Limb (tissue), 2 donors: ENCODE measurements around the gene SORL1.
"Not testable (repeated sequence)": the region's sequence is repeated elsewhere in the genome, so short reads cannot be mapped to it uniquely, and the experiment has no call there.

Experiments
- DNase-seq, 2 donors: peaks; one replicate each; pipeline ENCODE4 v3.0.0-alpha.2; 2016; ENCODE audit errors: extremely low spot score in 2 of 2

The SORL1 gene

DNA sequence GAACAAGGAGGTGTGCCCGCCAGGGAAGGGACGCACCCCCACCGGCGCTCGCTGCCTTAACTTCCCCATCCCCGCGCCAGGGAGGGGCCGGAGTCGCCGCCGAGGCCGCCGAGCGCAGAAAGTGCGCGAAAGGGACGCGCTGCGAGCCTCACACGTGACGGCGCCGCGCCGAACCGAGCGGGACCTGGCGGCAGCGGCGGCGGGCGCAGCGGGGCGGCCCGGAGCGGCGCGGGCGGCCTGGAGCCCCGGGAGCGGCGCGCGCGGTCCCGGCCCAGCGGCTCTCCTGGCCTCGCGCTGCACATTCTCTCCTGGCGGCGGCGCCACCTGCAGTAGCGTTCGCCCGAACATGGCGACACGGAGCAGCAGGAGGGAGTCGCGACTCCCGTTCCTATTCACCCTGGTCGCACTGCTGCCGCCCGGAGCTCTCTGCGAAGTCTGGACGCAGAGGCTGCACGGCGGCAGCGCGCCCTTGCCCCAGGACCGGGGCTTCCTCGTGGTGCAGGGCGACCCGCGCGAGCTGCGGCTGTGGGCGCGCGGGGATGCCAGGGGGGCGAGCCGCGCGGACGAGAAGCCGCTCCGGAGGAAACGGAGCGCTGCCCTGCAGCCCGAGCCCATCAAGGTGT, at the start of gene SORL1:
Gene SORL1, plus strand, starts transcription at position 329 of the 623 bp plus-strand sequence. Its CDS starts 18 bp downstream, at position 347.
- DNase-seq: peak; percentile 65 to 87

- DNase-seq: no peak
Observed at GRCh38 chr11:121405646-121406045, 46.5 kb upstream of the SORL1 start.

GRCh38 chr11:121406291-121406690, 45.8 kb upstream of the SORL1 start:
- DNase-seq: no peak

DNA sequence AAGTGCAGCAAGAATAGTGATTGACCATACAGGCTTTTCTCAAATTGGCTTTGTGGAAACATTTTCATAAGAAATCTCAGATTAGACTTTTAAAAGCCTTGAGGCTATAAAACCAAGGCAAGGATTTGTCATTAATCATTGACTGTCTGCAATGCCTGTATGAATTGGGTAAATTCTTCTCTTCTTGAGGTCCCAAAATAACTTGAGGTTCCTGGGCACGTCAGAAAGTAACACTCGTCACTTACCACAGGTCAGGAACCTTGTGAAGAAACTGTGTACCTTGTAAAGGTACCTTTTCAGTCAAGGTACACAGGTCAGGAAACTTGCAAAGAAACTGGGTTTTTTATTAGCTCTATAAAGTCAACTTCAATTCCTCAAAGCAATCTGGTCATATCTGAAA, 43.3 kb upstream of the SORL1 start:
- no peak for DNase-seq

GRCh38 chr11:121410041-121410440, 42.1 kb upstream of the SORL1 start:
- DNase-seq: not testable (repeated sequence)

- DNase-seq: not testable (repeated sequence)
Observed at GRCh38 chr11:121411330-121411729, 40.8 kb upstream of the SORL1 start.

- no peak for DNase-seq
Observed at GRCh38 chr11:121412000-121412587, 40.0 kb upstream of the SORL1 start.

- no peak for DNase-seq
Observed at GRCh38 chr11:121412711-121413415, 39.3 kb upstream of the SORL1 start.

DNA sequence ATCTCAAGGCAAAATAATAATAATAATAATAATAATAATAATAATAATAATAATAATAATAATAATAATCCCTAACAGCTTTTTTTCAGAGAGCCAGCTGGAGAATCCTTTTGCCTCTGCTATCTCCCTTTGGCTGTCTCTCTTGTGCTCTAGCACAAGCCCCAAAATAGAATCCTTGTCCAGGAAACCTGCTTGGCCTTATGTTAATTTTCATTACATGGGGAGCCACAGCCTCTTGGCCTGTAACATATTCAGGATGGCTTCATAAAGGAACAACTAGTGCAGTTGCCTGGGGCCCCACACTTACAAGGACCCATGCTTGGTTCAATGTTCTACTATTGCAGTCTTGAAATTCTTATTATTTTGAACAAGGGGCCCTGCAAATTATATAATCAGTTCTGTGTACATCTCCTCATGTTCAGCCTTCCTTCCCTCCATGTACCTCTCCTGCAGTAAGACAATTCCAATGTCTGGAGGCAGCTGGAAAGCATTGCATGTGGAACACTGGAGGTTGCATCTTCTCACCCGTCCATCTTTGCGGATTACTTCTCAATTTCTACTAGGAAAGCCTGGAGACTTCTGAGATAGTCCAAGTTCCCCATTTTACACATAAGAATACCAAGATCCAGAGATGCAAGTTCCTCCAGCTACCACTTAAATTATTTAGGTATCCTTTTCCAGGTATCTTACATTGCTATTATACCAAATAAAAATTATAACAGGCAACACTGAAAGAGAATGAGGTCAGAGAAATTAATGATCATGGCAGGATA, 37.8 kb upstream of the SORL1 start:
- DNase-seq: no peak

GRCh38 chr11:121415856-121416255, 36.3 kb upstream of the SORL1 start:
- no peak for DNase-seq

- peak; percentile 80 to 83 for DNase-seq
Observed at GRCh38 chr11:121417055-121417551, 35.0 kb upstream of the SORL1 start.

GRCh38 chr11:121417607-121418006, 34.5 kb upstream of the SORL1 start:
- no peak for DNase-seq

DNA sequence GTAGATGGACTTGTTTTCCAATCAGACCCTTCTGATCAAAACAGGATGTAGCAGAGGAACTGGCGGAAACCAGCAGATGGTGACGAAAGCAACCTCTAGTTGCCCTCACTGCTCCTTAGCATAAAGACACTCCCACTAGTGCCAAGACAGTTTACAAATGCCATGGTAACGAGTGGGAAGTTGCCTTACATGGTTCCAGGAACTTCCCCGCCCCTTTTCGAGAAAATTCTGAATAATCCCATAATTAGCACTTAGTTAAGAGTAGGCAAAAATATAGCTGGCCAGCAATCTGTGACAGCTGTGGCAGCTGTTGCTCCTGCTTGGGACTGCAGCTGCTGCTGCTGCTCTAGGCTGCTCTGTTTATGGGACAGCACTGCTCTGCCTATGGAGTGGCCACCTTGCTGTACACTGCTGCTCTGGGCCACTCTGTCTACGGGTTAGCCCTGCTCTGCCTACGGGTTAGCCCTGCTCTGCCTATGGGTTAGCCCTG, 33.4 kb upstream of the SORL1 start:
- DNase-seq: peak in 1 of 2 donors; percentile 62

DNA sequence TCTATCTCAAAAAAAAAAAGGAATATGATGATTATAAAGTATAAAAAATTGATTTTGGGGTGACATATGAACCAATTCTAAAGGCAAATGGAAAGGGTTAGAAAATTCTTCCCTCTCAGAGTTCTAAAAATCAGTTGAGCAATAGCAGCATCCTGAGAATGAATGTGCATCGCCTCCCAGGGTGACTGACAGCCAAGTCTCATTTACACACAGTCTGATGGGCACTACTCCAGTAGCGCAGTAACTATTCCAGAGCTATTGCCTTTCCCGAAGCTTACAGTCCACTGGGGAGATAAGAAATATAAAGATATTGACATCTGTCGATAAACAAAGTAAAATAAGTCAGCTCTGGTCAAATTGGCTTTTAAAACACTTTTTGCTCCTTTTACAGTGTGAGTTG, 32.3 kb upstream of the SORL1 start:
- DNase-seq: no peak

- DNase-seq: no peak
Observed at GRCh38 chr11:121420398-121420797, 31.7 kb upstream of the SORL1 start.

DNA sequence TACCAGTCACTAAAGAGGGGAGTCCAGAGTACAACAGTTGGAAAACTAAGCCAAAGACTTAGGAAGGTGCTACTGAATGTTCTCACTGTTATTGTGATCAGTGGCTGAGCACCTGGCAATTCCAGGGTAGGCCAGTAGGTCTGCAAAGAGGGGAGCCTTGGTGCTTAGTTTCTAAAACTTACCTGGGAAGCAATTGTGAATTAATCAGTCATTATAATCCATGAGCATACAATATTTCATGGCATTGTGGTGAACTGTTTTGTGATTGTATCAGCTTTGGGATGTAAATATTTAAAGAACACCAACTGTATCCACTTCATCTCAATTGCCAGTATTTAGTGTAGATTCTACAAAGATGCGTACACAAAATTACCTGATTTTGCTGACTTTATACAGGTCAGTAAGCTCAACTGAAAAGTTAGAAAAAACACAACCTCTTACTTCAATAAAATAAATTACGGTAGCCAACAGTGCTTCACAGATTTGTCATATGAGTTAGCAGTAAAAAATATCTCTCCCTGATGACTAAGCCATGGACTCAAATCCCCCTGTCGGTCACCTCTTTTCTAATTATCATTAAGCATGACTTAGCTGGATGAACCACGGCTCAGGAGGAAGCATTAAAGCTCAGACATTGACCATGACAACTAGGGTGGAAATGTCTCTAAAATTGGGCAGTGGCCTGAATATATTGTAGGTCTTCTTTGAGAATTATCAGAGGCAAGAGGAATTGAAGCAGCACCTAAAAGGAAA, 30.8 kb upstream of the SORL1 start:
- DNase-seq: no peak

- DNase-seq: no peak
Observed at GRCh38 chr11:121422675-121423074, 29.4 kb upstream of the SORL1 start.

GRCh38 chr11:121425828-121426227, 26.3 kb upstream of the SORL1 start:
- no peak for DNase-seq

DNA sequence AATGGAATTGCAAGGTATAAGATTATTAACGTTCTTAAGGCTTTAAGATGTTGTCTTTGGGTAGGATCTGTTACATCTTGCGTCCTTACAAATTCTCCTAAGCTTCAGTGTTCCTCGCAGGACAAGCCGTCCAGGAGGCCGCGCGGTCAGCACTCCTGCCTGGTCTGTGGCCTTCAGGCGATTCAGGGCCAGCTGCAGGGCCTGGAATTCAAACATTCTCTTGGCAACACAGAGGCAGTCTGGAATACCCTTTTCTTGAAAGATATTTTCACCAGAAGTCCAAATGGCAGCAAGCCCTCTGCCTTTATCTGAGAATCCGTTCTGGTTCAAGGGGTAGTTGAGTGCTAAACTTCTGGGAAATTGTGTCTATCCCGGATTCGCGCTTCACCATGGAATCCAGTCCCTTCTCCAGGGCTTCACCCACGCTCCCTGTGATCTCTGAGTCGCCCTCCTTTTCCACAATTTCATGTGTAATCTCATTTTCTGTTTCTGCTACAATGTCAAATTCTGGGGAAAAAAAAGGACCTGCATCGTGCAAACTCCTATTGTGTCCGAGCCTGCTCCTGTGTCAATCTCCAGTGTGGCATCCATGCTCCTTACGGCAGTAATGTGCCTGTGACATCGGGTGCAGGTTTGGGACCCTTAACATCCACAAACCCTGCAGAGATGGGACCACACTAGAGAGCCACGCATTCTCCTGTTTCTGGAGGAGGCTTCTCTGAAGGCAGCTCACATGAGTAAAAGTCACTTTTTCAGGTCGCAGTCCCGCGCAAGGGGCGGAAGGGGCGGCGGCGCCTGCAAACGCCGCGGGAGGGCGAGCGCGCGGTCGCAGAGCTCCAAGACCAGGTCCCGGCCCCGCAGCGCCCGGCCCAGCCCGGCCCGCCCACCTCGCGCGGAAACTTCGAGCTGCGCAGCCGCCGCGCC, 25.4 kb upstream of the SORL1 start:
- peak in 1 of 2 donors; percentile 54 for DNase-seq

DNA sequence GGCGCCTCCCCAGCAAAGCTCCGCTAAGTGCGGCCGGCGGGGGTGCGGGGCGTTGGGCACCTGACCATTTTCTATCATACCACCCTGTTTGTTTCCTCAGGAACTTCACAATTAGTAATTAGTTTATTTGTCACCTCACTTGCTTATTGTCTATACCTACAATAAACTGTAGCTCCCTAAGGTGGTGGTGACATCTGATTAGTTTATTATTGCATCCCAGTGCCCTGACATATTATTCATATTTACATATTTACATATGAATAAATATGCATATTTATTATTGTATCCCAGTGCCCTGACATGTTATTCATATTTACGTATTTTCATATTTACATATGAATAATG, 24.7 kb upstream of the SORL1 start:
- no peak for DNase-seq
